ENCODE measurements around the gene INTS11. TPM values are rescaled to one million over a fixed set of nuclear protein-coding genes. Genes with fewer than 3 reads are reported as not detected.

INTS11 gene
- total and polyA plus RNA-seq, 7 experiments from 2014 or later = 62.8 to 187 (median 134) TPM

- Mint-ChIP-seq H3K27me3 (peaks cover 0 to 17% (median 9%) of the 10 kb centered on the region in 5 donors), H3K4me3 (peak overlapping the region; percentile 40 to 85 (median 76)), H3K27ac (peak overlapping the region in 5 of 9 donors; percentile 19 to 76 (median 49)), H3K36me3 (peaks cover 0 to 2% (median 0%) of the 10 kb centered on the region in 5 donors), H3K4me1 (peaks cover 13 to 32% (median 24%) of the 10 kb centered on the region in 7 donors), H3K9me3 (peaks cover 0 to 3% (median 0%) of the 10 kb centered on the region in 11 donors)
- H3K27ac ChIP-seq (ENCODE audit: low read depth, low read length) = peak overlapping the region; percentile 75
- intact Hi-C loops (cut with micrococcal nuclease) = loop anchor here (1.0 kb wide), 6 partner anchors 23 to 93 kb away; partner anchors contain the start of genes CPTP (in 1 of the 2), INTS11 (in 1 of the 2) and PUSL1 (in 1 of the 2)
- H3K9me3 ChIP-seq (ENCODE audit: control insufficient read depth in 2 of 3, low read length in 3 of 3) = no peaks in the 10 kb centered on the region
- peak; percentile 41 for ATAC-seq
- H3K36me3 ChIP-seq (ENCODE audit: control insufficient read depth in 2 of 3, insufficient read depth in 3 of 3, low read length in 3 of 3) = no peaks in the 10 kb centered on the region
- H3K4me3 ChIP-seq (ENCODE audit: low read length) = peak overlapping the region; percentile 56
- DNase-seq = no peak
- peaks cover 0 to 16% of the 10 kb centered on the region in 2 donors for H3K4me1 ChIP-seq (ENCODE audit: control insufficient read depth in 2 of 2, insufficient read depth in 2 of 2, low read length in 2 of 2)
- H3K27me3 ChIP-seq (ENCODE audit: control insufficient read depth in 2 of 2, insufficient read depth in 2 of 2, low read length in 2 of 2) = no peaks in the 10 kb centered on the region
- ChIA-PET POLR2A (interaction anchor here (0.6 to 2.2 kb wide), 7 partner anchors 10 to 58 kb away, joined by 3 to 15 read pairs (median 4); partner anchors contain the start of genes AURKAIP1, MRPL20 and MXRA8), CTCF (interaction anchor here (0.8 to 1.9 kb wide), 4 partner anchors 23 to 227 kb away, joined by 3 to 6 read pairs (median 5); partner anchors contain the start of gene AURKAIP1)
These were observed 24.2 kb upstream of the INTS11 start for GRCh38 chr1:1348420-1349255.

GRCh38 chr1:1347663-1348419 is 23.4 kb upstream of the INTS11 start:
- Mint-ChIP-seq H3K27ac (peak overlapping the region in 7 of 9 donors; percentile 22 to 77 (median 49)), H3K4me1 (peaks cover 13 to 29% (median 21%) of the 10 kb centered on the region in 7 donors), H3K4me3 (peak overlapping the region; percentile 40 to 85 (median 76)), H3K9me3 (peaks cover 0 to 3% (median 0%) of the 10 kb centered on the region in 11 donors), H3K36me3 (peaks cover 0 to 2% (median 0%) of the 10 kb centered on the region in 5 donors), H3K27me3 (peaks cover 0 to 11% (median 5%) of the 10 kb centered on the region in 5 donors)
- no peak for ATAC-seq
- DNase-seq = no peak
- peaks cover 0 to 9% of the 10 kb centered on the region in 2 donors for H3K4me1 ChIP-seq (ENCODE audit: control insufficient read depth in 2 of 2, insufficient read depth in 2 of 2, low read length in 2 of 2)
- H3K4me3 ChIP-seq (ENCODE audit: low read length) = peak overlapping the region; percentile 56
- no peaks in the 10 kb centered on the region for H3K9me3 ChIP-seq (ENCODE audit: control insufficient read depth in 2 of 3, low read length in 3 of 3)
- no peaks in the 10 kb centered on the region for H3K36me3 ChIP-seq (ENCODE audit: control insufficient read depth in 2 of 3, insufficient read depth in 3 of 3, low read length in 3 of 3)
- intact Hi-C loops (cut with micrococcal nuclease) = no loop called here
- ChIA-PET POLR2A (interaction anchor here (0.6 to 2.2 kb wide), 7 partner anchors 11 to 59 kb away, joined by 3 to 15 read pairs (median 4); partner anchors contain the start of genes AURKAIP1, MRPL20 and MXRA8), CTCF (interaction anchor here (0.6 to 1.9 kb wide), 5 partner anchors 24 to 228 kb away, joined by 3 to 6 read pairs (median 4); partner anchors contain the start of gene AURKAIP1)
- peak overlapping the region; percentile 75 for H3K27ac ChIP-seq (ENCODE audit: low read depth, low read length)
- no peaks in the 10 kb centered on the region for H3K27me3 ChIP-seq (ENCODE audit: control insufficient read depth in 2 of 2, insufficient read depth in 2 of 2, low read length in 2 of 2)

GRCh38 chr1:1347026-1347595 is 22.7 kb upstream of the INTS11 start:
- Mint-ChIP-seq H3K9me3 (peaks cover 0 to 1% (median 0%) of the 10 kb centered on the region in 11 donors), H3K27ac (peak overlapping the region in 6 of 9 donors; percentile 9 to 60 (median 36)), H3K27me3 (peaks cover 0 to 3% (median 0%) of the 10 kb centered on the region in 5 donors), H3K4me1 (peaks cover 12 to 24% (median 14%) of the 10 kb centered on the region in 7 donors), H3K36me3 (no peaks in the 10 kb centered on the region), H3K4me3 (peak overlapping the region; percentile 11 to 85 (median 72))
- Histone ChIP-seq H3K4me3 (ENCODE audit: low read length) (no peak overlapping the region), H3K9me3 (ENCODE audit: control insufficient read depth in 2 of 3, low read length in 3 of 3) (no peaks in the 10 kb centered on the region), H3K27ac (ENCODE audit: low read depth, low read length) (peak overlapping the region; percentile 75), H3K36me3 (ENCODE audit: control insufficient read depth in 2 of 3, insufficient read depth in 3 of 3, low read length in 3 of 3) (no peaks in the 10 kb centered on the region), H3K4me1 (ENCODE audit: control insufficient read depth in 2 of 2, insufficient read depth in 2 of 2, low read length in 2 of 2) (peaks cover 0 to 9% of the 10 kb centered on the region in 2 donors), H3K27me3 (ENCODE audit: control insufficient read depth in 2 of 2, insufficient read depth in 2 of 2, low read length in 2 of 2) (no peaks in the 10 kb centered on the region)
- ATAC-seq (no peak), DNase-seq (no peak)
- intact Hi-C loops (cut with micrococcal nuclease) = no loop called here
- POLR2A ChIA-PET = interaction anchor here (1.7 to 2.2 kb wide), 2 partner anchors 20 to 28 kb away, joined by 6 to 15 read pairs; partner anchors contain the start of gene AURKAIP1
- CTCF ChIA-PET = interaction anchor here (1.9 kb wide), 1 partner anchor 24 kb away, joined by 6 read pairs; no protein-coding TSS in a partner anchor

DNA sequence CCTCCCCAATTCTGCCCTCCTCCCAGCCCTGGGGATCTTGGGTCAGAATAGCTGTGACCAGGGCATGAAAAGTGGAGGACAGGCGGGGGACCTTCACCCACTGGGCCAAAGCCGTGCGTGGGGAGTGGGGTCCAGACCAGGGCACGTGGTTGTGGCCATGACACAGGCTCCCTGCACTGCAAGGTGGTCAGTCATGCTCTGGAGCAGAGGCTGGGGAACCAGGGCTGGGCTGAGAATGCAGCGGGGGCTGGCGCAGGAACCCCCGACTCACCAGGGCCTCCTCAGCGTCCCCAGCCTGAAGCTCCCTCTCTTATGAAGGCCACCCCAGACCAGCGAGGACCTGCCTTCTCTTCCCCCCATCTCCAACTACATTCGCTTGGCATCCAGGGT is 22.0 kb upstream of the INTS11 start:
- peaks cover 0 to under 1% (median 0%) of the 10 kb centered on the region in 3 experiments for H3K36me3 ChIP-seq (ENCODE audit: control insufficient read depth in 2 of 3, insufficient read depth in 3 of 3, low read length in 3 of 3)
- peaks cover 0 to 9% of the 10 kb centered on the region in 2 donors for H3K4me1 ChIP-seq (ENCODE audit: control insufficient read depth in 2 of 2, insufficient read depth in 2 of 2, low read length in 2 of 2)
- no peak overlapping the region for H3K27ac ChIP-seq (ENCODE audit: low read depth, low read length)
- Mint-ChIP-seq H3K4me3 (peak overlapping the region in 4 of 10 donors; percentile 59 to 85 (median 76)), H3K27ac (peak overlapping the region in 1 of 9 donors; percentile 16), H3K36me3 (peaks cover 0 to under 1% (median 0%) of the 10 kb centered on the region in 5 donors), H3K4me1 (peaks cover 12 to 22% (median 13%) of the 10 kb centered on the region in 7 donors), H3K27me3 (no peaks in the 10 kb centered on the region), H3K9me3 (no peaks in the 10 kb centered on the region)
- H3K27me3 ChIP-seq (ENCODE audit: control insufficient read depth in 2 of 2, insufficient read depth in 2 of 2, low read length in 2 of 2) = no peaks in the 10 kb centered on the region
- H3K4me3 ChIP-seq (ENCODE audit: low read length) = no peak overlapping the region
- intact Hi-C loops (cut with micrococcal nuclease) = no loop called here
- no peaks in the 10 kb centered on the region for H3K9me3 ChIP-seq (ENCODE audit: control insufficient read depth in 2 of 3, low read length in 3 of 3)
- ATAC-seq (no peak), DNase-seq (no peak)
- POLR2A ChIA-PET = no interaction called here
- CTCF ChIA-PET = no interaction called here

GRCh38 chr1:1345860-1346500 is 21.5 kb upstream of the INTS11 start:
- DNase-seq (no peak), ATAC-seq (no peak)
- ChIA-PET CTCF (no interaction called here), POLR2A (interaction anchor here (0.5 kb wide), 1 partner anchor 53 kb away, joined by 3 read pairs; the partner anchor contains the start of gene CCNL2)
- Histone ChIP-seq H3K4me3 (ENCODE audit: low read length) (no peak overlapping the region), H3K4me1 (ENCODE audit: control insufficient read depth in 2 of 2, insufficient read depth in 2 of 2, low read length in 2 of 2) (peaks cover 0 to 9% of the 10 kb centered on the region in 2 donors), H3K27me3 (ENCODE audit: control insufficient read depth in 2 of 2, insufficient read depth in 2 of 2, low read length in 2 of 2) (no peaks in the 10 kb centered on the region), H3K27ac (ENCODE audit: low read depth, low read length) (peak overlapping the region; percentile 21), H3K9me3 (ENCODE audit: control insufficient read depth in 2 of 3, low read length in 3 of 3) (no peaks in the 10 kb centered on the region), H3K36me3 (ENCODE audit: control insufficient read depth in 2 of 3, insufficient read depth in 3 of 3, low read length in 3 of 3) (peaks cover 0 to 5% (median 0%) of the 10 kb centered on the region in 3 experiments)
- Mint-ChIP-seq H3K36me3 (peaks cover 0 to 5% (median 4%) of the 10 kb centered on the region in 5 donors), H3K4me1 (peaks cover 12 to 22% (median 13%) of the 10 kb centered on the region in 7 donors), H3K9me3 (peaks cover 0 to 2% (median 0%) of the 10 kb centered on the region in 11 donors), H3K4me3 (no peak overlapping the region), H3K27ac (peak overlapping the region in 1 of 9 donors; percentile 2), H3K27me3 (no peaks in the 10 kb centered on the region)
- intact Hi-C loops (cut with micrococcal nuclease) = no loop called here

All from naive thymus-derived CD4-positive, alpha-beta T cell (primary cell).